Measurements from ENCODE around the gene LRCH3. TPM values are rescaled to one million over a fixed set of nuclear protein-coding genes. Genes with fewer than 3 reads are reported as not detected.

The LRCH3 gene
- total RNA-seq, 1 donor from 2014 or later, result 70.2 TPM

DNA sequence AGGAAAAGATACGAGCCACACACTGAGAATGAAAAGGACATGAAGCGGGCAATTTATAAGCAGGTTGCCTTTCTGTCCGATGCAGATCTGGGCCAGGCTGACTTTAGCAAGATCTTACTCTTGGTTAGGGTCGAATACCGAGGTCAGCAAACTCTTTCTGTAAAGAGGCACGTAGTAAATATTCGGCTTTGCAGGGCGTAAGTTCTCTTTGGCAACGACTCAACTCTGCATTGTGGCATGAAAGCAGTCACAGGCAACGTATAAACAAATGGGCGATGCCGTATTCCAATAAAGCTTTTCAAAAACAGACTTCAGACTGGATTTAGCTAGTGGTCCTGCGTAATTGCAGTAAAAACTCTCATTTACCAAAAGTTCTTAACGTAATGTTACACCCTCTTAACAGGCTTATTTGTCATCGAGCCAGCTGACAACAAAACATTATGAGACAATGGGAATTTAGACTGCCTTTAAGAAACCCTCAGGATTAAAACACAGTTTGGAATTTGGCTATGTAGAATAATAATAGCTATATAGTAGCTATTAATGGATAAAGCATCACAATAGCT is 145.8 kb downstream of the LRCH3 start:
- H3K36me3 Mint-ChIP-seq (ENCODE audit: unreplicated experiment), result peaks cover 5% of the 10 kb centered on the region
- TF ChIP-seq, protein P1, sequence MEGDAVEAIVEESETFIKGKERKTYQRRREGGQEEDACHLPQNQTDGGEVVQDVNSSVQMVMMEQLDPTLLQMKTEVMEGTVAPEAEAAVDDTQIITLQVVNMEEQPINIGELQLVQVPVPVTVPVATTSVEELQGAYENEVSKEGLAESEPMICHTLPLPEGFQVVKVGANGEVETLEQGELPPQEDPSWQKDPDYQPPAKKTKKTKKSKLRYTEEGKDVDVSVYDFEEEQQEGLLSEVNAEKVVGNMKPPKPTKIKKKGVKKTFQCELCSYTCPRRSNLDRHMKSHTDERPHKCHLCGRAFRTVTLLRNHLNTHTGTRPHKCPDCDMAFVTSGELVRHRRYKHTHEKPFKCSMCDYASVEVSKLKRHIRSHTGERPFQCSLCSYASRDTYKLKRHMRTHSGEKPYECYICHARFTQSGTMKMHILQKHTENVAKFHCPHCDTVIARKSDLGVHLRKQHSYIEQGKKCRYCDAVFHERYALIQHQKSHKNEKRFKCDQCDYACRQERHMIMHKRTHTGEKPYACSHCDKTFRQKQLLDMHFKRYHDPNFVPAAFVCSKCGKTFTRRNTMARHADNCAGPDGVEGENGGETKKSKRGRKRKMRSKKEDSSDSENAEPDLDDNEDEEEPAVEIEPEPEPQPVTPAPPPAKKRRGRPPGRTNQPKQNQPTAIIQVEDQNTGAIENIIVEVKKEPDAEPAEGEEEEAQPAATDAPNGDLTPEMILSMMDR (IDR thresholded peaks at IDR 0.05), result no peak
- no peak for DNase-seq (ENCODE audit: extremely low spot score, unreplicated experiment)
- H3K9me3 Mint-ChIP-seq (ENCODE audit: unreplicated experiment), result no peaks in the 10 kb centered on the region
- no peaks in the 10 kb centered on the region for H3K27me3 Mint-ChIP-seq (ENCODE audit: unreplicated experiment)
- no peak overlapping the region for H3K4me3 Mint-ChIP-seq (ENCODE audit: unreplicated experiment)
- H3K4me1 Mint-ChIP-seq (ENCODE audit: unreplicated experiment), result no peaks in the 10 kb centered on the region
- no peak overlapping the region for H3K27ac Mint-ChIP-seq (ENCODE audit: unreplicated experiment)

Other genes starting within 250 kb of the LRCH3 start
- gene BDH1, start 235.3 kb upstream of the LRCH3 start, total RNA-seq, result 9.8 and 12.1 TPM in 2 replicates
- 30.3 and 30.7 TPM in 2 replicates for gene RUBCN, start 54.4 kb upstream of the LRCH3 start, total RNA-seq
- 67.2 and 84.3 TPM in 2 replicates for gene FYTTD1, start 41.4 kb upstream of the LRCH3 start, total RNA-seq
- 843 and 861 TPM in 2 replicates for gene RPL35A, start 158.9 kb downstream of the LRCH3 start, total RNA-seq
- gene LMLN, start 169.0 kb downstream of the LRCH3 start, total RNA-seq, result 5.7 and 7.7 TPM in 2 replicates